Fibroblast of lung (primary cell): ENCODE measurements around the gene RPRM. TPM values are rescaled to one million over a fixed set of nuclear protein-coding genes. Genes with fewer than 3 reads are reported as not detected.

ENCODE experiments used
- DNase-seq, 2 donors: peaks; one replicate each; pipeline versions ENCODE4 v3.0.0 to v3.0.0-alpha.2; 2010; ENCODE audit warnings: low read depth in 2 of 2
- H2AFZ ChIP-seq: 2 replicates; pipeline ENCODE4 v1.5.1; 2012; ENCODE audit warnings: low read length, control low read depth, inconsistent platforms
- H3K27ac ChIP-seq: 2 replicates; pipeline ENCODE4 v1.5.1; 2011; ENCODE audit warnings: low read length, control low read depth; ENCODE audit not compliant: insufficient read depth
- H3K27me3 ChIP-seq: 2 replicates; pipeline ENCODE4 v1.5.1; 2011; ENCODE audit warnings: mild to moderate bottlenecking, low read length; ENCODE audit not compliant: control insufficient read depth, insufficient read depth
- H3K36me3 ChIP-seq: 2 replicates; pipeline ENCODE4 v1.5.1; 2011; ENCODE audit warnings: low read length; ENCODE audit not compliant: control insufficient read depth, insufficient read depth
- H3K4me1 ChIP-seq: 2 replicates; pipeline ENCODE4 v1.5.1; 2011; ENCODE audit warnings: low read length; ENCODE audit not compliant: control insufficient read depth, insufficient read depth; ENCODE audit errors: extremely low read depth
- H3K4me2 ChIP-seq: 2 replicates; pipeline ENCODE4 v1.5.1; 2011; ENCODE audit warnings: low read length, control low read depth; ENCODE audit not compliant: insufficient read depth; ENCODE audit errors: extremely low read depth
- H3K4me3 ChIP-seq, 4 experiments: fragments of 200-600 bp in 1 of 4; sonication (generic) in 1 of 4; replicated peaks in 1 of 4; 2 replicates each; pipeline ENCODE4 v1.5.1; 2011 to 2016; ENCODE audit warnings: low read length in 4 of 4, low read depth in 3 of 4, mild to moderate bottlenecking in 3 of 4, control low read depth in 2 of 4, inconsistent platforms in 1 of 4, mixed read lengths in 1 of 4; ENCODE audit not compliant: insufficient read depth in 1 of 4; ENCODE audit errors: control extremely low read depth in 1 of 4
- H3K79me2 ChIP-seq: 2 replicates; pipeline ENCODE4 v1.5.1; 2012; ENCODE audit warnings: mild to moderate bottlenecking, low read length, inconsistent platforms; ENCODE audit not compliant: control insufficient read depth, insufficient read depth
- H3K9ac ChIP-seq: 2 replicates; pipeline ENCODE4 v1.5.1; 2011; ENCODE audit warnings: mild to moderate bottlenecking, low read length, control low read depth; ENCODE audit not compliant: insufficient read depth
- H3K9me3 ChIP-seq: 2 replicates; pipeline ENCODE4 v1.5.1; 2012; ENCODE audit warnings: low read depth, low read length; ENCODE audit not compliant: control insufficient read depth, insufficient read depth
- H4K20me1 ChIP-seq: 2 replicates; pipeline ENCODE4 v1.5.1; 2011; ENCODE audit warnings: low read length; ENCODE audit not compliant: control insufficient read depth, insufficient read depth; ENCODE audit errors: extremely low read depth
- CTCF ChIP-seq, 2 donors: IDR thresholded peaks in 1 of 2; conservative IDR thresholded peaks in 1 of 2; 1 replicate in 1 of 2; 2 replicates in 1 of 2; pipeline ENCODE4 v1.5.1; 2011 to 2012; ENCODE audit warnings: low read length in 2 of 2, control low read depth in 1 of 2, inconsistent platforms in 1 of 2, low read depth in 1 of 2, mild to moderate bottlenecking in 1 of 2
- EZH2 ChIP-seq: IDR thresholded peaks from 2 replicates; pipeline ENCODE4 v1.5.1; 2012; ENCODE audit warnings: low read length, control low read depth, mild to moderate bottlenecking; ENCODE audit errors: missing control alignments
- polyA plus RNA-seq, 2 donors: library from polyadenylated mRNA; depleted of rRNA in 1 of 2; stranded (reverse) in 1 of 2; unstranded in 1 of 2; fragments of >200 nt; gene quantifications; 2 replicates each; pipeline ENCODE4 v1.2.1, GENCODE V29; 2011 to 2012; ENCODE audit warnings: missing spikeins in 1 of 2
- total RNA-seq: library from RNA; depleted of rRNA; stranded (reverse); fragments of >200 nt; gene quantifications from 2 replicates; pipeline ENCODE4 v1.2.1, GENCODE V29; 2014

Gene RPRM
- total and polyA plus RNA-seq, 2 donors (not counting 1 experiment from before 2014, with no cell fraction given) = not detected

- TF ChIP-seq EZH2 (no peak), CTCF (conservative IDR thresholded peaks at IDR 0.05 in 1 of 2, IDR thresholded peaks at IDR 0.05 in 1 of 2; ENCODE audit: low read depth in 1 of 2, low read length in 2 of 2) (no peak)
- Histone ChIP-seq H3K4me2 (no peak overlapping the region), H3K4me3 (no peak overlapping the region), H3K79me2 (no peaks in the 10 kb centered on the region), H3K9me3 (no peaks in the 10 kb centered on the region), H3K36me3 (no peaks in the 10 kb centered on the region), H3K9ac (no peak overlapping the region), H3K4me1 (peaks cover 4% of the 10 kb centered on the region), H2AFZ (no peak overlapping the region), H4K20me1 (no peaks in the 10 kb centered on the region), H3K27ac (no peak overlapping the region), H3K27me3 (peaks cover 13% of the 10 kb centered on the region)
- DNase-seq = no peak
These were observed 3.6 kb downstream of the RPRM start for GRCh38 chr2:153474876-153475435.

GRCh38 chr2:153474407-153474806 lies 4.2 kb downstream of the RPRM start:
- no peaks in the 10 kb centered on the region for H3K9me3 ChIP-seq
- H3K4me2 ChIP-seq = no peak overlapping the region
- no peaks in the 10 kb centered on the region for H4K20me1 ChIP-seq
- TF ChIP-seq CTCF (conservative IDR thresholded peaks at IDR 0.05 in 1 of 2, IDR thresholded peaks at IDR 0.05 in 1 of 2; ENCODE audit: low read depth in 1 of 2, low read length in 2 of 2) = no peak
- no peaks in the 10 kb centered on the region for H3K79me2 ChIP-seq
- peaks cover 13% of the 10 kb centered on the region for H3K27me3 ChIP-seq
- H3K4me1 ChIP-seq = peaks cover 4% of the 10 kb centered on the region
- no peak overlapping the region for H3K27ac ChIP-seq
- no peaks in the 10 kb centered on the region for H3K36me3 ChIP-seq
- H3K9ac ChIP-seq = no peak overlapping the region
- no peak overlapping the region for H3K4me3 ChIP-seq
- no peak overlapping the region for H2AFZ ChIP-seq
- no peak for DNase-seq

- TF ChIP-seq CTCF (conservative IDR thresholded peaks at IDR 0.05 in 1 of 2, IDR thresholded peaks at IDR 0.05 in 1 of 2; ENCODE audit: low read depth in 1 of 2, low read length in 2 of 2) (no peak), EZH2 (no peak)
These were observed 7.7 kb downstream of the RPRM start for GRCh38 chr2:153470867-153471266.

More at GRCh38 chr2:153470867-153471266, 7.7 kb downstream of the RPRM start:
- DNase-seq = no peak
- Histone ChIP-seq H3K27me3 (no peaks in the 10 kb centered on the region), H3K36me3 (no peaks in the 10 kb centered on the region), H3K9ac (no peak overlapping the region), H3K4me3 (no peak overlapping the region), H3K4me1 (no peaks in the 10 kb centered on the region), H3K4me2 (no peak overlapping the region), H4K20me1 (no peaks in the 10 kb centered on the region), H2AFZ (no peak overlapping the region), H3K79me2 (no peaks in the 10 kb centered on the region), H3K27ac (no peak overlapping the region), H3K9me3 (no peaks in the 10 kb centered on the region)
